ENCODE results near the gene ZFC3H1. TPM values are rescaled to one million over a fixed set of nuclear protein-coding genes. Genes with fewer than 3 reads are reported as not detected.
A peak's percentile ranks its signal among the peaks of the same experiment; 100 is the strongest.

The ZFC3H1 gene
- total RNA-seq, 2 experiments from 2014 or later, result 31.1 to 66.8 TPM

- no peak overlapping the region for H3K27ac ChIP-seq (ENCODE audit: low read depth, low read length, poor library complexity, severe bottlenecking)
- CTCF ChIA-PET (ENCODE audit: unreplicated experiment), result no interaction called here
- H3K9me3 ChIP-seq (ENCODE audit: low read length), result no peaks in the 10 kb centered on the region
- BruUV-seq (replicated peaks), result no TSS peak
- POLR2A ChIA-PET, result interaction anchor here (6.6 kb wide), 1 partner anchor 14 kb away, joined by 48 read pairs; the partner anchor contains the start of gene TMEM19
- H3K4me1 ChIP-seq (ENCODE audit: insufficient read depth, low read length, poor library complexity, severe bottlenecking), result peaks cover 6% of the 10 kb centered on the region
- H2AFZ ChIP-seq (ENCODE audit: low read length), result no peak overlapping the region
- no peaks in the 10 kb centered on the region for H4K20me1 ChIP-seq (ENCODE audit: insufficient read depth, low read length)
- intact Hi-C loops (cut with micrococcal nuclease; ENCODE audit: unreplicated experiment), result no loop called here
- no peak overlapping the region for H3K4me3 ChIP-seq (ENCODE audit: low read depth, low read length, poor library complexity, severe bottlenecking)
- no peaks in the 10 kb centered on the region for H3K9me2 ChIP-seq (ENCODE audit: insufficient read depth, low read length)
- no peak for TF ChIP-seq CTCF (conservative IDR thresholded peaks at IDR 0.05; ENCODE audit: low read length)
- no peak for TF ChIP-seq EZH2phosphoT487 (IDR thresholded peaks at IDR 0.05; ENCODE audit: borderline replicate concordance, low read depth, low read length)
- DNase-seq (ENCODE audit: low spot score), result no peak
- H3K36me3 ChIP-seq (ENCODE audit: insufficient read depth, low read length), result peaks cover 10% of the 10 kb centered on the region
- peaks cover 6% of the 10 kb centered on the region for H3K79me2 ChIP-seq (ENCODE audit: insufficient read depth, low read depth, low read length)
- no peak overlapping the region for H3K4me2 ChIP-seq (ENCODE audit: low read length)
These were observed 7.7 kb upstream of the ZFC3H1 start for GRCh38 chr12:71671311-71671710.

GRCh38 chr12:71666259-71666658 is 2.6 kb upstream of the ZFC3H1 start:
- POLR2A ChIA-PET, result interaction anchor here (4.2 to 5.0 kb wide), 2 partner anchors 12 to 20 kb away, joined by 29 to 105 read pairs; partner anchors contain the start of gene TMEM19
- Histone ChIP-seq H3K9me3 (ENCODE audit: low read length) (no peaks in the 10 kb centered on the region), H2AFZ (ENCODE audit: low read length) (peak overlapping the region; percentile 65; the same call in 1 of the 2 replicates), H4K20me1 (ENCODE audit: insufficient read depth, low read length) (peaks cover 14% of the 10 kb centered on the region; the same call in 1 of the 2 replicates), H3K4me1 (ENCODE audit: insufficient read depth, low read length, poor library complexity, severe bottlenecking) (peaks cover 21% of the 10 kb centered on the region), H3K4me2 (ENCODE audit: low read length) (peak overlapping the region; percentile 92), H3K36me3 (ENCODE audit: insufficient read depth, low read length) (peaks cover 27% of the 10 kb centered on the region), H3K9me2 (ENCODE audit: insufficient read depth, low read length) (no peaks in the 10 kb centered on the region), H3K79me2 (ENCODE audit: insufficient read depth, low read depth, low read length) (peaks cover 48% of the 10 kb centered on the region), H3K4me3 (ENCODE audit: low read depth, low read length, poor library complexity, severe bottlenecking) (peak overlapping the region; percentile 84), H3K27ac (ENCODE audit: low read depth, low read length, poor library complexity, severe bottlenecking) (no peak overlapping the region)
- BruUV-seq (replicated peaks), result no TSS peak
- no peak for DNase-seq (ENCODE audit: low spot score)
- intact Hi-C loops (cut with micrococcal nuclease; ENCODE audit: unreplicated experiment), result loop anchor here (10.0 kb wide), 1 partner anchor 179 kb away; no protein-coding TSS in a partner anchor
- CTCF ChIA-PET (ENCODE audit: unreplicated experiment), result no interaction called here
- TF ChIP-seq EZH2phosphoT487 (IDR thresholded peaks at IDR 0.05; ENCODE audit: borderline replicate concordance, low read depth, low read length) (no peak), CTCF (conservative IDR thresholded peaks at IDR 0.05; ENCODE audit: low read length) (no peak)

GRCh38 chr12:71665090-71665463 is 1.4 kb upstream of the ZFC3H1 start:
- Histone ChIP-seq H3K9me2 (ENCODE audit: insufficient read depth, low read length) (no peaks in the 10 kb centered on the region), H2AFZ (ENCODE audit: low read length) (peak overlapping the region; percentile 65; the same call in 1 of the 2 replicates), H3K9me3 (ENCODE audit: low read length) (no peaks in the 10 kb centered on the region), H3K27ac (ENCODE audit: low read depth, low read length, poor library complexity, severe bottlenecking) (peak overlapping the region; percentile 87), H3K4me3 (ENCODE audit: low read depth, low read length, poor library complexity, severe bottlenecking) (peak overlapping the region; percentile 84), H3K36me3 (ENCODE audit: insufficient read depth, low read length) (peaks cover 33% of the 10 kb centered on the region), H3K4me1 (ENCODE audit: insufficient read depth, low read length, poor library complexity, severe bottlenecking) (peaks cover 28% of the 10 kb centered on the region), H4K20me1 (ENCODE audit: insufficient read depth, low read length) (peaks cover 17% of the 10 kb centered on the region), H3K79me2 (ENCODE audit: insufficient read depth, low read depth, low read length) (peaks cover 60% of the 10 kb centered on the region), H3K4me2 (ENCODE audit: low read length) (peak overlapping the region; percentile 92)
- TF ChIP-seq CTCF (conservative IDR thresholded peaks at IDR 0.05; ENCODE audit: low read length), result no peak
- no peak for TF ChIP-seq EZH2phosphoT487 (IDR thresholded peaks at IDR 0.05; ENCODE audit: borderline replicate concordance, low read depth, low read length)
- no TSS peak for BruUV-seq (replicated peaks)
- no peak for DNase-seq (ENCODE audit: low spot score)
- intact Hi-C loops (cut with micrococcal nuclease; ENCODE audit: unreplicated experiment), result loop anchor here (1.0 to 10.0 kb wide), 2 partner anchors 21 to 180 kb away; partner anchors contain the start of gene TMEM19
- ChIA-PET CTCF (ENCODE audit: unreplicated experiment) (interaction anchor here (0.8 to 1.5 kb wide), 3 partner anchors 19 to 30 kb away, joined by 3 to 5 read pairs (median 4); no protein-coding TSS in a partner anchor), POLR2A (interaction anchor here (2.4 to 5.0 kb wide), 4 partner anchors 13 to 89 kb away, joined by 9 to 105 read pairs (median 19); partner anchors contain the start of genes RAB21 and TMEM19)

Data from OCI-LY7 (cell line).